HepG2 (cell line): ENCODE measurements around the gene PPP2R2D. TPM values are rescaled to one million over a fixed set of nuclear protein-coding genes. Genes with fewer than 3 reads are reported as not detected.

Experiments
- AGO1 ChIP-seq: fragments of 200-400 bp; formaldehyde crosslinking; IDR thresholded peaks from 2 replicates; pipeline ENCODE4 v1.6.1; 2017; ENCODE audit warnings: mild to moderate bottlenecking, low read depth, low read length, moderate library complexity; ENCODE audit not compliant: poor library complexity, severe bottlenecking
- AHR ChIP-seq: IDR thresholded peaks from 2 replicates; pipeline ENCODE4 v1.6.1; 2018; ENCODE audit warnings: missing genetic modification reagents, missing compliant biosample characterization
- DNMT1 ChIP-seq: sonication (generic); formaldehyde crosslinking; IDR thresholded peaks from 2 replicates; pipeline ENCODE4 v1.5.1; 2020; ENCODE audit warnings: mild to moderate bottlenecking, missing genetic modification reagents
- FOXA3 ChIP-seq: IDR thresholded peaks from 2 replicates; pipeline ENCODE4 v1.6.1; 2016; ENCODE audit warnings: missing genetic modification reagents, missing compliant biosample characterization
- FOXO1 ChIP-seq: sonication (generic); formaldehyde crosslinking; IDR thresholded peaks from 2 replicates; pipeline ENCODE4 v1.4.0; 2020; ENCODE audit warnings: missing genetic modification reagents
- GATAD2A ChIP-seq: IDR thresholded peaks from 2 replicates; pipeline ENCODE4 v1.6.1; 2016
- KDM2A ChIP-seq: sonication (generic); formaldehyde crosslinking; IDR thresholded peaks from 2 replicates; pipeline ENCODE4 v1.4.0; 2020; ENCODE audit warnings: low read depth, missing genetic modification reagents, borderline replicate concordance
- KDM5B ChIP-seq: sonication (generic); formaldehyde crosslinking; IDR thresholded peaks from 2 replicates; pipeline ENCODE4 v1.4.0; 2020; ENCODE audit warnings: missing genetic modification reagents, mild to moderate bottlenecking, borderline replicate concordance
- KLF9 ChIP-seq: IDR thresholded peaks from 2 replicates; pipeline ENCODE4 v1.6.1; 2016; ENCODE audit warnings: low read depth
- MAX ChIP-seq: IDR thresholded peaks from 2 replicates; pipeline ENCODE4 v1.6.1; 2012; ENCODE audit warnings: inconsistent platforms
- NFE2 ChIP-seq: sonication (generic); formaldehyde crosslinking; IDR thresholded peaks from 2 replicates; pipeline ENCODE4 v1.4.0; 2020; ENCODE audit warnings: missing genetic modification reagents
- NR2F6 ChIP-seq, 2 experiments: IDR thresholded peaks; 2 replicates each; pipeline ENCODE4 v1.6.1; 2016; ENCODE audit warnings: antibody characterized with exemption in 1 of 2, mild to moderate bottlenecking in 1 of 2
- PATZ1 ChIP-seq: sonication (generic); formaldehyde crosslinking; IDR thresholded peaks from 2 replicates; pipeline ENCODE4 v1.4.0; 2020; ENCODE audit warnings: missing genetic modification reagents
- POLR2AphosphoS5 ChIP-seq: IDR thresholded peaks from 2 replicates; pipeline ENCODE4 v1.6.1; 2012; ENCODE audit warnings: low read depth, low read length
- PRDM15 ChIP-seq: sonication (generic); formaldehyde crosslinking; IDR thresholded peaks from 2 replicates; pipeline ENCODE4 v1.4.0; 2020; ENCODE audit warnings: missing genetic modification reagents
- TMF1 ChIP-seq: sonication (generic); formaldehyde crosslinking; IDR thresholded peaks from 2 replicates; pipeline ENCODE4 v1.8.1; 2022; ENCODE audit warnings: low read depth, missing genetic modification reagents
- ZIK1 ChIP-seq: sonication (generic); formaldehyde crosslinking; IDR thresholded peaks from 2 replicates; pipeline ENCODE4 v1.5.0; 2020; ENCODE audit warnings: mild to moderate bottlenecking, low read depth, missing genetic modification reagents, borderline replicate concordance
- ZNF18 ChIP-seq: sonication (generic); formaldehyde crosslinking; IDR thresholded peaks from 2 replicates; pipeline ENCODE4 v1.8.0; 2022; ENCODE audit warnings: mild to moderate bottlenecking, missing genetic modification reagents; ENCODE audit not compliant: insufficient replicate concordance
- ZNF704 ChIP-seq: sonication (generic); formaldehyde crosslinking; IDR thresholded peaks from 2 replicates; pipeline ENCODE4 v1.8.1; 2023; ENCODE audit warnings: mild to moderate bottlenecking, inconsistent platforms, moderate library complexity, missing genetic modification reagents, borderline replicate concordance
- ZSCAN5A ChIP-seq: sonication (generic); formaldehyde crosslinking; IDR thresholded peaks from 2 replicates; pipeline ENCODE4 v1.8.0; 2022; ENCODE audit warnings: mild to moderate bottlenecking, missing genetic modification reagents, borderline replicate concordance
- polyA plus RNA-seq, 8 experiments: library from polyadenylated mRNA; depleted of rRNA in 3 of 8; stranded (reverse) in 7 of 8; unstranded in 1 of 8; fragments of >200 nt; fragmentation: Illumina TruSeq in 4 of 8; extraction: Trizol in 4 of 8; gene quantifications; 2 replicates each; pipeline versions ENCODE4 v1.2.1 to v1.2.3, GENCODE V29; 2011 to 2016; ENCODE audit warnings: low read depth in 4 of 8, missing spikeins in 1 of 8, mixed read lengths in 1 of 8; ENCODE audit not compliant: insufficient read depth in 1 of 8
- total RNA-seq, 5 experiments: library from RNA; depleted of rRNA; stranded (reverse); fragments of >200 nt; fragmentation: Illumina TruSeq; extraction: Trizol; gene quantifications; 2 replicates each; pipeline ENCODE4 v1.2.3, GENCODE V29; 2016; ENCODE audit warnings: low read depth in 1 of 5

PPP2R2D gene
- total and polyA plus RNA-seq, 2 of the 13 experiments (the other 11 are each of a cell fraction or from before 2014, with no cell fraction given): 32.7 to 33.2 TPM

GRCh38 chr10:131979821-131980270, 79.0 kb downstream of the PPP2R2D start (continued):
- TF ChIP-seq ZSCAN5A (CRISPR knock-in tag) (no peak), AGO1 (peak; percentile 32), FOXO1 (CRISPR knock-in tag) (0 out of 2 replicates have a peak, but pooled peaks have one; percentile 17), KDM2A (CRISPR knock-in tag) (peak; percentile 61; the same call in 1 of the 2 replicates), GATAD2A (CRISPR knock-in tag) (peak; percentile 40; the same call in 1 of the 2 replicates), DNMT1 (CRISPR knock-in tag) (no peak), TMF1 (CRISPR knock-in tag) (no peak), MAX (peak; percentile 35; the same call in 1 of the 2 replicates), FOXA3 (CRISPR knock-in tag) (0 out of 2 replicates have a peak, but pooled peaks have one; percentile 21), ZIK1 (CRISPR knock-in tag) (no peak), AHR (CRISPR knock-in tag) (no peak), NFE2 (peak; percentile 69; the same call in 1 of the 2 replicates), POLR2AphosphoS5 (0 out of 2 replicates have a peak, but pooled peaks have one; percentile 25), PATZ1 (CRISPR knock-in tag) (peak; percentile 44), NR2F6 (IDR thresholded peaks at IDR 0.05) (no peak), NR2F6 (CRISPR knock-in tag; IDR thresholded peaks at IDR 0.05) (peak; percentile 46; the same call in 1 of the 2 replicates), ZNF704 (CRISPR knock-in tag) (no peak), ZNF18 (CRISPR knock-in tag) (no peak), PRDM15 (peak; percentile 73; the same call in 1 of the 2 replicates), KLF9 (CRISPR knock-in tag) (no peak), KDM5B (peak; percentile 39; the same call in 1 of the 2 replicates)
